Adrenal gland (tissue), 12 donors: ENCODE data around the gene PACSIN1. TPM values are rescaled to one million over a fixed set of nuclear protein-coding genes. Genes with fewer than 3 reads are reported as not detected.

Experiments
- DNase-seq, 7 donors: peaks; one replicate each; pipeline ENCODE4 v3.0.0-alpha.2; 2019 to 2020
- H3K27ac ChIP-seq, 5 donors: fragments of 200-600 bp; sonication (generic) in 4 of 5; 1 replicate in 3 of 5; 2 replicates in 2 of 5; pipeline versions ENCODE4 v1.5.1 to v1.8.0; 2016 to 2020; ENCODE audit warnings: mild to moderate bottlenecking in 1 of 5
- H3K27me3 ChIP-seq: fragments of 200-600 bp; 2 replicates; pipeline ENCODE4 v1.8.0; 2021
- H3K36me3 ChIP-seq, 2 donors: fragments of 200-600 bp; replicated peaks in 1 of 2; 1 replicate in 1 of 2; 2 replicates in 1 of 2; pipeline versions ENCODE4 v1.5.1 to v1.8.0; 2018 to 2022
- H3K4me1 ChIP-seq, 2 donors: fragments of 200-600 bp; replicated peaks in 1 of 2; 1 replicate in 1 of 2; 2 replicates in 1 of 2; pipeline versions ENCODE4 v1.5.1 to v1.8.0; 2018 to 2021
- H3K4me3 ChIP-seq, 4 donors: fragments of 200-600 bp; sonication (generic) in 3 of 4; one replicate each; pipeline ENCODE4 v1.5.1; 2016 to 2018
- H3K9me3 ChIP-seq, 3 donors: fragments of 200-600 bp; sonication (generic) in 1 of 3; replicated peaks in 1 of 3; 1 replicate in 2 of 3; 2 replicates in 1 of 3; pipeline versions ENCODE4 v1.5.1 to v1.8.0; 2016 to 2021
- CTCF ChIP-seq, 6 experiments: fragments of 450-650 bp in 4 of 6; fragments of 200-600 bp in 2 of 6; sonication (generic) in 1 of 6; IDR thresholded peaks; 1 replicate in 5 of 6; 2 replicates in 1 of 6; pipeline versions ENCODE4 v1.5.1 to v1.8.0; 2016 to 2021; ENCODE audit warnings: antibody characterized with exemption in 6 of 6, mild to moderate bottlenecking in 2 of 6, moderate library complexity in 1 of 6
- POLR2A ChIP-seq, 2 donors: fragments of 450-650 bp; IDR thresholded peaks; one replicate each; pipeline ENCODE4 v1.6.1; 2017; ENCODE audit warnings: antibody characterized with exemption in 2 of 2, mild to moderate bottlenecking in 2 of 2, moderate library complexity in 1 of 2
- WGBS, 4 donors: extraction: QIAGEN DNeasy Blood & Tissue Kit in 2 of 4; methylation state at CpG; one replicate each; pipeline versions ENCODE4 v1.1.5 to v1.1.7; 2013 to 2017; 5-methylcytosine and 5-hydroxymethylcytosine counted together
- intact Hi-C, 2 donors: fragments of 100-400 bp; cut with DNase I; formaldehyde crosslinking; loops; one replicate each; pipeline versions ENCODE4 v1.14.1 to v1.15.0; 2022 to 2023
- polyA plus RNA-seq, 3 donors: library from polyadenylated mRNA; stranded (reverse); fragments of 200-250 nt in 2 of 3; fragments of 350-450 nt in 1 of 3; fragmentation: Illumina TruSeq in 1 of 3; extraction: RNeasy Lipid Tissue Mini Kit (QIAGEN cat#74804) in 1 of 3; gene quantifications; one replicate each; pipeline ENCODE4 v1.2.3, GENCODE V29; 2013 to 2014
- total RNA-seq, 9 donors: library from RNA; depleted of rRNA in 4 of 9; stranded (reverse); fragments of >200 nt in 4 of 9; fragments of 120-200 nt in 1 of 9; fragmentation: NEBNext Ultra II Directional in 1 of 9; extraction: Animal tissue kit (Norgen Biotek cat#: 25700) in 1 of 9; gene quantifications; one replicate each; pipeline versions ENCODE4 v1.1.0 to v1.2.4, GENCODE V29; 2013 to 2023
- donor health status: healthy with polysubstance abuse.
- donor health status: Bipolar disorder and iron deficiency.
- donor health status: DM: yes; HTN: yes; CAD: no.
- donor health status: DM: no; HTN: no; CAD: no.
- donor health status: DM: no; HTN: no; CAD: no.
- donor health status: DM: yes; HTN: yes; CAD: no.

PACSIN1 gene
- total and polyA plus RNA-seq, 12 donors = 0.19 to 2.9 (median 0.73) TPM; not detected in 2

- no peaks in the 10 kb centered on the region for H3K4me1 ChIP-seq
- 71 to 82% (median 76%) methylated on average over 5 of the region's 5 CpGs for WGBS, 4 donors
- no peak for TF ChIP-seq POLR2A (IDR thresholded peaks at IDR 0.05)
- H3K27me3 ChIP-seq = no peaks in the 10 kb centered on the region
- intact Hi-C loops = no loop called here
- H3K36me3 ChIP-seq = no peaks in the 10 kb centered on the region
- no peak overlapping the region for H3K27ac ChIP-seq
- H3K4me3 ChIP-seq = no peak overlapping the region
- DNase-seq = no peak
- H3K9me3 ChIP-seq = no peaks in the 10 kb centered on the region
Measured at GRCh38 chr6:34540222-34540621, 74.3 kb downstream of the PACSIN1 start.

GRCh38 chr6:34540841-34541240 is 75.0 kb downstream of the PACSIN1 start:
- no peak overlapping the region for H3K4me3 ChIP-seq
- H3K27ac ChIP-seq = no peak overlapping the region
- WGBS, 4 donors = 94 to 95% methylated on average over 8 of the region's 8 CpGs; no CpG with 5 or more reads in 2 of the 4 donors
- intact Hi-C loops = no loop called here
- H3K36me3 ChIP-seq = no peaks in the 10 kb centered on the region
- H3K9me3 ChIP-seq = no peaks in the 10 kb centered on the region
- no peaks in the 10 kb centered on the region for H3K27me3 ChIP-seq
- TF ChIP-seq POLR2A (IDR thresholded peaks at IDR 0.05) (no peak), CTCF (IDR thresholded peaks at IDR 0.05) (no peak)
- DNase-seq = no peak
- H3K4me1 ChIP-seq = no peaks in the 10 kb centered on the region

- Histone ChIP-seq H3K27ac (no peak overlapping the region), H3K36me3 (no peaks in the 10 kb centered on the region), H3K4me3 (no peak overlapping the region), H3K27me3 (no peaks in the 10 kb centered on the region), H3K4me1 (no peaks in the 10 kb centered on the region), H3K9me3 (no peaks in the 10 kb centered on the region)
- WGBS, 4 donors = 82 to 88% (median 84%) methylated on average over 5 of the region's 5 CpGs
- no peak for TF ChIP-seq CTCF (IDR thresholded peaks at IDR 0.05)
- TF ChIP-seq POLR2A (IDR thresholded peaks at IDR 0.05) = no peak
- no peak for DNase-seq
- intact Hi-C loops = no loop called here
Measured at GRCh38 chr6:34543421-34543820, 77.5 kb downstream of the PACSIN1 start.

- TF ChIP-seq POLR2A (IDR thresholded peaks at IDR 0.05) (no peak), CTCF (IDR thresholded peaks at IDR 0.05) (no peak)
- H3K36me3 ChIP-seq = no peaks in the 10 kb centered on the region
- no peak overlapping the region for H3K4me3 ChIP-seq
- WGBS, 4 donors = 90 to 100% (median 92%) methylated on average over 1 to 27 of the region's 27 CpGs
- intact Hi-C loops = no loop called here
- H3K4me1 ChIP-seq = no peaks in the 10 kb centered on the region
- DNase-seq = no peak
- no peak overlapping the region for H3K27ac ChIP-seq
- no peaks in the 10 kb centered on the region for H3K9me3 ChIP-seq
- no peaks in the 10 kb centered on the region for H3K27me3 ChIP-seq
Measured at GRCh38 chr6:34544052-34544604, 78.3 kb downstream of the PACSIN1 start.

GRCh38 chr6:34544776-34545471 is 79.0 kb downstream of the PACSIN1 start:
- Histone ChIP-seq H3K36me3 (no peaks in the 10 kb centered on the region), H3K27me3 (no peaks in the 10 kb centered on the region), H3K9me3 (no peaks in the 10 kb centered on the region), H3K27ac (no peak overlapping the region), H3K4me1 (no peaks in the 10 kb centered on the region), H3K4me3 (no peak overlapping the region)
- intact Hi-C loops = no loop called here
- WGBS, 4 donors = 71 to 90% (median 84%) methylated on average over 4 to 13 of the region's 13 CpGs
- no peak for DNase-seq
- TF ChIP-seq CTCF (IDR thresholded peaks at IDR 0.05) (no peak), POLR2A (IDR thresholded peaks at IDR 0.05) (no peak)
